GM19395 (cell line): Measurements from ENCODE around the gene NRP1.

Source experiments
- ATAC-seq: cut with Tn5 transposase; IDR thresholded peaks from one replicate; pipeline ENCODE4 v1.9.1; 2021; ENCODE audit warnings: mild to moderate bottlenecking, moderate library complexity; ENCODE audit not compliant: unreplicated experiment

NRP1 gene

GRCh38 chr10:33293531-33294170 is 40.8 kb downstream of the NRP1 start:
- no peak for ATAC-seq

GRCh38 chr10:33293076-33293475 is 41.4 kb downstream of the NRP1 start:
- ATAC-seq = no peak

GRCh38 chr10:33291053-33291592 is 43.3 kb downstream of the NRP1 start:
- no peak for ATAC-seq

- ATAC-seq = no peak
Observed at GRCh38 chr10:33290321-33291052, 44.0 kb downstream of the NRP1 start.

GRCh38 chr10:33289776-33290175 is 44.7 kb downstream of the NRP1 start:
- no peak for ATAC-seq

- ATAC-seq = no peak
Observed at GRCh38 chr10:33288127-33288526, 46.3 kb downstream of the NRP1 start.

GRCh38 chr10:33287112-33287511 is 47.4 kb downstream of the NRP1 start:
- no peak for ATAC-seq

- no peak for ATAC-seq
Observed at GRCh38 chr10:33286157-33286934, 48.1 kb downstream of the NRP1 start.

- ATAC-seq = no peak
Observed at GRCh38 chr10:33284945-33285344, 49.5 kb downstream of the NRP1 start.

GRCh38 chr10:33279811-33280602 is 54.5 kb downstream of the NRP1 start:
- ATAC-seq = no peak

- no peak for ATAC-seq
Observed at GRCh38 chr10:33279276-33279675, 55.2 kb downstream of the NRP1 start.

GRCh38 chr10:33278198-33278597 is 56.3 kb downstream of the NRP1 start:
- ATAC-seq = no peak

GRCh38 chr10:33277135-33277536 is 57.3 kb downstream of the NRP1 start:
- ATAC-seq = no peak

- ATAC-seq = no peak
Observed at GRCh38 chr10:33276282-33276923, 58.1 kb downstream of the NRP1 start.

- ATAC-seq = no peak
Observed at GRCh38 chr10:33274096-33274785, 60.2 kb downstream of the NRP1 start.

- no peak for ATAC-seq
Observed at GRCh38 chr10:33273295-33274002, 61.0 kb downstream of the NRP1 start.

GRCh38 chr10:33272635-33273034 is 61.8 kb downstream of the NRP1 start:
- ATAC-seq = no peak

GRCh38 chr10:33271969-33272583 is 62.4 kb downstream of the NRP1 start:
- ATAC-seq = no peak

- ATAC-seq = no peak
Observed at GRCh38 chr10:33270971-33271370, 63.5 kb downstream of the NRP1 start.
